Neural progenitor cell (in vitro differentiated cells): ENCODE data around the gene PRICKLE2.

ENCODE experiments used
- EZH2 ChIP-seq: fragments of 200-600 bp; sonication (generic); IDR thresholded peaks from 2 replicates; pipeline ENCODE4 v1.6.1; 2017; ENCODE audit warnings: antibody characterized with exemption, mild to moderate bottlenecking, moderate library complexity
- TF ChIP-seq, protein P1 (sequence below): fragments of 200-600 bp; sonication (generic); IDR thresholded peaks from 2 replicates; pipeline ENCODE4 v1.5.1; 2017; ENCODE audit warnings: antibody characterized with exemption, mild to moderate bottlenecking

DNA sequence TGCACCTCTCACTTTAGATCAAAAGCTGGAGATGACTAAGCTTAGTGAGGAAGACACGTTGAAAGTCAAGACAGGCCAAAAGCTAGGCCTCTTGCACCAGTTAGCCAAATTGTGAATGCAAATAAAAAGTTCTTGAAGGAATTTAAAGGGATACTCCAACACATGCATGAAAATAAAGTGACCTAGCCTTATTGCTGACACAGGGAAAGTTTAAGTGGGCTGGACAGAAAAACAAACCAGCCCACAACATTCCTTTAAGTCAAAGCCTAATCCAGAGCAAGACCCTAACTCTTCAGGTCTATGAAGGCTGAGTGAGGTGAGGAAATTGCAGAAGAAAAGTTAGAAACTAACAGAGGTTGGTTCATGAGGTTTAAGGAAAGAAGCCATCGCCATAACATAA lies 101.3 kb downstream of the PRICKLE2 start:
- TF ChIP-seq, protein P1, sequence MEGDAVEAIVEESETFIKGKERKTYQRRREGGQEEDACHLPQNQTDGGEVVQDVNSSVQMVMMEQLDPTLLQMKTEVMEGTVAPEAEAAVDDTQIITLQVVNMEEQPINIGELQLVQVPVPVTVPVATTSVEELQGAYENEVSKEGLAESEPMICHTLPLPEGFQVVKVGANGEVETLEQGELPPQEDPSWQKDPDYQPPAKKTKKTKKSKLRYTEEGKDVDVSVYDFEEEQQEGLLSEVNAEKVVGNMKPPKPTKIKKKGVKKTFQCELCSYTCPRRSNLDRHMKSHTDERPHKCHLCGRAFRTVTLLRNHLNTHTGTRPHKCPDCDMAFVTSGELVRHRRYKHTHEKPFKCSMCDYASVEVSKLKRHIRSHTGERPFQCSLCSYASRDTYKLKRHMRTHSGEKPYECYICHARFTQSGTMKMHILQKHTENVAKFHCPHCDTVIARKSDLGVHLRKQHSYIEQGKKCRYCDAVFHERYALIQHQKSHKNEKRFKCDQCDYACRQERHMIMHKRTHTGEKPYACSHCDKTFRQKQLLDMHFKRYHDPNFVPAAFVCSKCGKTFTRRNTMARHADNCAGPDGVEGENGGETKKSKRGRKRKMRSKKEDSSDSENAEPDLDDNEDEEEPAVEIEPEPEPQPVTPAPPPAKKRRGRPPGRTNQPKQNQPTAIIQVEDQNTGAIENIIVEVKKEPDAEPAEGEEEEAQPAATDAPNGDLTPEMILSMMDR = no peak
- no peak for TF ChIP-seq EZH2
